Measurements from ENCODE around the gene TSPEAR.
"Not testable (repeated sequence)": the region's sequence is repeated elsewhere in the genome, so short reads cannot be mapped to it uniquely, and the experiment has no call there.

Gene TSPEAR

GRCh38 chr21:44658541-44658910 is 52.8 kb downstream of the TSPEAR start:
- no peak for TF ChIP-seq ZNF274 (IDR thresholded peaks at IDR 0.05; ENCODE audit: low read depth, low read length)
- no peak overlapping the region for H3K4me3 ChIP-seq (ENCODE audit: low read length)

- TF ChIP-seq ZNF274 (IDR thresholded peaks at IDR 0.05; ENCODE audit: low read depth, low read length) = no peak
- no peak within 1 kb of the TSS for H3K4me3 ChIP-seq (ENCODE audit: low read length)
These were observed 53.5 kb downstream of the TSPEAR start, which contains the start of gene KRTAP12-3 for GRCh38 chr21:44657635-44658540. Gene KRTAP12-3, plus strand, starts transcription at chr21:44657932. Its CDS starts 48 bp downstream, at chr21:44657980.

- no peak overlapping the region for H3K4me3 ChIP-seq (ENCODE audit: low read length)
- TF ChIP-seq ZNF274 (IDR thresholded peaks at IDR 0.05; ENCODE audit: low read depth, low read length) = no peak
These were observed 54.5 kb downstream of the TSPEAR start for GRCh38 chr21:44656868-44657267.

- no peak for TF ChIP-seq ZNF274 (IDR thresholded peaks at IDR 0.05; ENCODE audit: low read depth, low read length)
- H3K4me3 ChIP-seq (ENCODE audit: low read length) = no peak within 1 kb of the TSS
These were observed 56.7 kb downstream of the TSPEAR start, which contains the start of gene KRTAP12-4 for GRCh38 chr21:44654576-44655175. Gene KRTAP12-4, minus strand, starts transcription at chr21:44654659. Its CDS starts 45 bp downstream, at chr21:44654614.

GRCh38 chr21:44653656-44654575 is 57.5 kb downstream of the TSPEAR start:
- H3K4me3 ChIP-seq (ENCODE audit: low read length) = no peak overlapping the region
- TF ChIP-seq ZNF274 (IDR thresholded peaks at IDR 0.05; ENCODE audit: low read depth, low read length) = no peak

GRCh38 chr21:44653123-44653522 is 58.2 kb downstream of the TSPEAR start:
- no peak for TF ChIP-seq ZNF274 (IDR thresholded peaks at IDR 0.05; ENCODE audit: low read depth, low read length)
- H3K4me3 ChIP-seq (ENCODE audit: low read length) = no peak overlapping the region

- no peak overlapping the region for H3K4me3 ChIP-seq (ENCODE audit: low read length)
- no peak for TF ChIP-seq ZNF274 (IDR thresholded peaks at IDR 0.05; ENCODE audit: low read depth, low read length)
These were observed 60.2 kb downstream of the TSPEAR start for GRCh38 chr21:44650973-44651675.

GRCh38 chr21:44650265-44650972 is 61.0 kb downstream of the TSPEAR start:
- H3K4me3 ChIP-seq (ENCODE audit: low read length) = no peak overlapping the region
- no peak for TF ChIP-seq ZNF274 (IDR thresholded peaks at IDR 0.05; ENCODE audit: low read depth, low read length)

GRCh38 chr21:44649521-44650100 is 61.8 kb downstream of the TSPEAR start:
- no peak overlapping the region for H3K4me3 ChIP-seq (ENCODE audit: low read length)
- TF ChIP-seq ZNF274 (IDR thresholded peaks at IDR 0.05; ENCODE audit: low read depth, low read length) = no peak

GRCh38 chr21:44648557-44649311 is 62.6 kb downstream of the TSPEAR start:
- H3K4me3 ChIP-seq (ENCODE audit: low read length) = no peak overlapping the region
- TF ChIP-seq ZNF274 (IDR thresholded peaks at IDR 0.05; ENCODE audit: low read depth, low read length) = no peak

- no peak for TF ChIP-seq ZNF274 (IDR thresholded peaks at IDR 0.05; ENCODE audit: low read depth, low read length)
- no peak overlapping the region for H3K4me3 ChIP-seq (ENCODE audit: low read length)
These were observed 64.2 kb downstream of the TSPEAR start for GRCh38 chr21:44647222-44647552.

GRCh38 chr21:44646366-44647221 is 64.8 kb downstream of the TSPEAR start, which contains the start of gene KRTAP10-11:
Gene KRTAP10-11, plus strand, starts transcription at chr21:44646414. Its CDS starts 45 bp downstream, at chr21:44646459.
- not testable (repeated sequence) for H3K4me3 ChIP-seq (ENCODE audit: low read length)
